EH (cell line): ENCODE data around the gene TMUB2.
"Not testable (repeated sequence)": the region's sequence is repeated elsewhere in the genome, so short reads cannot be mapped to it uniquely, and the experiment has no call there.

Experiments
- DNase-seq: peaks from one replicate; pipeline ENCODE4 v3.0.0-alpha.2; 2015; ENCODE audit warnings: low read depth

TMUB2 gene

DNA sequence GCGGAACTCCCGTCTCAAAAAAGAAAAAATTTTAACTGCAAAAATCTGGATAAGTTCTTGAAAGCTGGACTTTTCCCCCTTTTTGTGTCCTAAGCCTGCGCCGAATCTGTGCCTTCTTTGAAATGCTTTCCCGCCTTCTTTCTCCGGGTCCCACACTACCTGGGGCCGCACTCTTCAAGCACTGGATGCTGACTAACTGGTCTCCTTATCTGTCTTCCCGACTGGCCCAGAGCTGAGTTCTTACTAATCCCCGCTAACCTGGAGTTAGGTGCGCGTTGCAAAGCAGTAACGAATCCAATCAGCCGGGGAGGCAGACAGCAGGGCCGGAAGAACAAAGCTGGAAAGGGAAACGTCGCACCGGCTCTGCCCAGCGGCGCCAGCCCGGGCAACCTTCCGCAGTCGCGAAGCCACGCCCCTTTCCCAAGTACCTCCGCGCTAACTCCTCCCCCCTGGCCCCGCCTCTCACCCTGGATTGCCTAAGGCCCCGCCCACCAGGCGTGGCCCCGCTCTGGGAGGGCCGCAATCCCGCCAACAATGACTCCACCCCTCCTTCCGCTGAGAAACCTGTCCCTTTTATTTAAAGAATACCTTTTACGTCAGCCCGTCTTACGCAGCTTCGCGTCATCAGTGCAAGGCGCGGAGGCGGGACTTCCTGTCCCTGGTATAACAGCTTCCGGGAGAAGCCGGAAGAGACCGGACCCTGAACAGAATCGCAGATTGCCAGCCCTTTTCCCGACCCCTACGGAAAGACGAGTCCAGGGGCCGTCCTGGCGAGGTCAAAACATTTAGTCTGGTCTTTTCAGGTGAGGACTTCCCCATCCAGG, at the start of gene TMUB2:
Gene TMUB2 (plus strand): TSS at position 666 of the 824 bp plus-strand sequence. CDS start 737 bp downstream, outside the sequence.
- DNase-seq: peak; percentile 99

DNA sequence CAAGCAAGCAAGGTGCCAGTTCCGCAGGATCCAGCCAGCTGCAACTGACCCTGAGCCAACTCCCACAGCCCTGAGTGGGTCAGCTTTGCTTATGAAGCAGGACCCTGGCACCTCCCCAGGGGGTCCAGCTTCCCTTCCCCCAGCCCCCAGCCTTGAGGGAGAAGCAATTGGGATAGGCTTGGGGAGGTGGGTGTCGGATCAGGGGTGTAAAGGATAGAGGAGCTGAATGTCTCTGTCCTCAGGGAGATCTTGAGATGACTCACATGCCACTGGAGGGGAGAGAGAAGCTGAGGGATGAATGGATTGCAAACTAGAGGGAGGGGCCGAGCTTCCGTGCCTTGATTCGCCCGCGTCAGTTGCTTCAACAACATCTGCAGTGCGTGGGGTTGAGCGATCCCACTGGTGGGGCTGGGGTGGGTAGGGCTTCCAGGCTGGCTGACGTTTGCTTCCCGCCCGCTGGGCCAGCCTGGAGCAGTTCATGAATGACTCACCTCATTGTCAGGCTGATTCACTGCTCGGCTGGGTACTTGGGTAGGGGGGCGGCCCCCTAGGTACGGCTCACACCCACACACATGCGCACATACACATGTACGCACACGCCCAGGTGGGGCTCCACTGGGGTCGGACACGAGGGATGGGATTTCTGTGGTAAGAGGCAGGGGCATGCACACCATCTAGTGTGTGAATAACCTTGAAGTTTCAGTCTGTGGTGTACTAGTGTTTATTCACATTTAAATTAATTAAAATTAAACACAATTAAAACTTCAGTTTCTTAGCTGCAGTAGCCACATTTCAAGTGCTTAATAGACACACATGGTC, 48.7 kb upstream of the TMUB2 start:
- peak; percentile 99 for DNase-seq

DNA sequence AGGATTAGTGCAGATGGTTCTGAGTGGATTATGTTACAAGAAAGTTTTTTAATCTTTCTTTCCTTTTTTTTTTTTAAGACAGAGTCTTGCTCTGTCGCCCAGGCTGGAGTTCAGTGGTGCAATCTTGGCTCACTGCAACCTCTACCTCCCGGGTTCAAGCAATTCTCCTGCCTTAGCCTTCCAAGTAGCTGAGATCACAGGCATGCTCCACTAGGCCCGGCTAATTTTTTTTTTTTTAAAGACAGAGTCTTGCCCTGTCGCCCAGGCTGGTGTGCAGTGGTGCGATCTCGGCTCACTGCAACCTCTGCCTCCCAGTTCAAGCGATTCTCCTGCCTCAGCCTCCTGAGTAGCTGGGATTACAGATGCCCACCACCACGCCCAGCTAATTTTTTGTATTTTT, 42.9 kb upstream of the TMUB2 start:
- not testable (repeated sequence) for DNase-seq

DNA sequence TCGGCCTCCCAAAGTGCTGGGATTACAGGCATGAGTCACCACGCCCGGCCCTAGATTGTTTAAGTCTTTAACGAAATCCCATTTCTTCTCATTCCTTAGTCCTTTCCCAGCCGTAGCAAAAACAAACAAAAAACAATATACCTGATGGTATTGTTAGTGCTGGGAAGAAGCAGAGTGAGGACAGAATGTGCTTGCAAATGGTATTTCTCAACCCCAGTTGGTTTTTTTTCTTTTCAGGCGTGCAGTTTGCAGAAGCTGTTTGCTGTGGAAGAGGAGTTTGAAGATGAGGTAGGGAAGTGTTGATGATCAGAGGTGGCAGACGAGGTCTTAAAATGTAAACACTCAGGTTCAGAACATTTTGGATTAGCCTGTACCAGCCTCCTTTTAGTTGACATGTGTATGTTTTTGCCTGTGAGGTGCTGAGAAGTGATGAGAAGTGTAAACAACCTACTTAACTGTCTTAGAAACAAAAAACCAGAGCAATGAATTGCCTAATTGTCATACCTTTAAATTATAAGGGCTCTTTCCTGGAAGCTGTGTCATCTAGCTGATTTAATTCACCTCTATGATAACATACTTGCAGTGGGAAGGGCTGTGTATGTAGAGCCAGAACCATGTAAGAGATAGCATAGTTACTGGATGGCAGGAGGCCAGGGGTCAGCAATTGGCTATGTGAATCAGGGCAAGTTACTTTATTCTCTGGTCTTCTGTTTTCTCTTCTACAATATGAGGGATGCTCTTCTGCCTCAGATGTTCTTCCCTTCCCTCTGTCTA, 41.6 kb upstream of the TMUB2 start:
- DNase-seq: no peak

DNA sequence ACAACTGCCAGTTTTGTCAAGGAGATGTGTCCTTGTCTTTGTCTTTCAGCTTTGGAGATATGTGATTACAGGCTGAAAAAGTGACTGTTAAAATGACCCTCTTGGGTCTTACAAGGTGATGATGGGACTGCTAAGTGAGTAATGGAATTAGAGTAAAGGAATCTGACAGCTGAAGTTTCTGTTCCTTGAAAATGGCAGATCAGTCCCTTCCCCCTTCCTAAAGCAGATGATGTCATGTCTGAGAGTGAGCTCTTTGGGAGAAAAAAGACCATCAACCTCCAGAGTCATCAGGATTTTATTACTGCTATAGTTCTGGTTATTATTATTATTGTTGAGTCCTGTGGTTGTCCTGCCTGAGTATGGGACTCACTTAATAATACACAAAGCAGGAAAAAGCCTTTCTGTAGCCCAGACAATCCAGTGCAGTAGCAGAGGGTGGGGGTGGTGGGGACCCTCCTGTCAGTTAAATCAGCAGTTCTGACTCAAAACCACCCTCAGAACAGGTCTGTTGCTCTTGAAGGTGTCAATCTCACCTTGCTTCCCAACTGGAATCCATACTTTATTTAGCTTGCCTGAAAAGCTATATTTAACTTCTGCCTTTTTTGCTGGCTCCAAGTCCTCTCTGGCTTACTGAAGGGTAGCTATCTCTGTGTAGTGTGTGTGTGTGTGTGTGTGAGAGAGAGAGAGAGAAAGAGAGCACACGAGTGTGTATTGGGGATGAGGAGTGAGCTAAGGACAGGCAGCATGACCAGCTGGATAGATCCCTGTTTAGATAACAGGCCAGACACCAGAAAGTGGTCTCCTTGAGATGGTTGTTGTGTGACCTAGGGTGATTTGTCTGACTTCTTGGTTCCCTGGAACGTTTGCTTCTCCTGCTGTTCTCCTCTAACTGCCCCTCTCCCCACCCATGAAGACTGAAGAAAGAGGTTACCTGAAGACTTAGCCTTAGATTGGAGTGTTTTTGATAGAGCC, 40.1 kb upstream of the TMUB2 start:
- no peak for DNase-seq

DNA sequence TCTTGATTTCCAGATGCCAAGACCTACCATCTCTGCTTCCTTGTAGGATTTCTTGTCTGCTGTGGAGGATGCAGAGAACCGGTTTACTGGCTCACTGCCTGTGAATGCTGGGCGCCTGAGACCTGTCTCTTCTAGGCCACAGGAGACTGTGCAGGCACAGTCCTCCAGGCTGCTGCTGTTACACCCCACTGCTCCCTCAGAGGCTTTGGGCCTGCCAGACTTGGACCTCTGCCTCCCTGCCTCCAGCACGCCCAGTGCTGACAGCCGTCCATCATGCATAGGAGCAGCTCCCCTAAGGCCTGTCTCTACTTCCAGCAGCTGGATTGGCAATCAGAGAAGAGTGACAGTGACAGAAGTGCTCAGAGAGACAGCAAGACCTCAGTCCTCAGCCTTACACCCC, 39.0 kb upstream of the TMUB2 start:
- DNase-seq: no peak

DNA sequence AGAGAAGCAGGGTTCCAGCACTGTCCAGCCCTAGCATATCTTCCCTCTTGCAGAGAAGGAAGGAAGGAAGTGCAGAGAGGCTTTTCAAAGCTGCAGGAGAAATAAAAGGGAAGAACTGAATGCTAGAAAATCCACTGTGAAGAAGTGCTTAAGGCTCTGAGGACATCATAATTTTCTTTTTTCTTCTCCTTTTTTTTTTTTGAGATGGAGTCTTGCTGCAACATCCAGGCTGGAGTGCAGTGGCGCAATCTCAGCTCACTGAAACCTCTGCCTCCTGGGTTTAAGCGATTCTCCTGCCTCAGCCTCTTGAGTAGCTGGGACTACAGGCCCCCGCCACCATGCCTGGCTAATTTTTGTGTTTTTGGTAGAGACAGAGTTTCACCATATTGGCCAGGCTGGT, 37.7 kb upstream of the TMUB2 start:
- DNase-seq: not testable (repeated sequence)

DNA sequence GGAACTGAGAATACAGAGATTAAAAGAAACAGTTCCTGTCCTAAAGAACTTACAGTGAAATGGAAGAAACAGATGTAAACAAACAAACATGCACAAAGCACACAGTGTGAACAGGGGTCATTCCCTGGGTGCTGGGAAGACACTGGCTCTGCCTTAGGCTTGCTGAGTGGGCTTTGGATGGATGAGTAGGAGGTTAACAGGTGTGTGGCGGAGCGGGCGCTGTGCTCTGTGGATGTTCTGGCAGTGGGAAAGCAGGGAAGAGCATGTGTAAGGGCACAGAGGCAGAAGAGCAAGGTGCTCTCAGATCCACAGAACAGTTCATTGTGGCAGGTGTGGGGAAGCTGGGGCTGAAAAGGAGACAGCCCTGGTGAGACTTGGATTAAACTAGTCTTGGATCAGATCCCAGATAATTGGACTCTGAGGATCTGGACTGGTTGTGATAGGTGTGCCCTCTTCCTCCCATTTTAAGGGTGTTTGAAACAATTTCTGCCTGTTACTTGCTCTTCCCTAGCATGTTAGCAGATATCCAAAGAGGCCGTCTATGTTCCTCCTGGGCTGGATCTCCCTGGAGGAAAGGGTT, 36.9 kb upstream of the TMUB2 start:
- DNase-seq: no peak

DNA sequence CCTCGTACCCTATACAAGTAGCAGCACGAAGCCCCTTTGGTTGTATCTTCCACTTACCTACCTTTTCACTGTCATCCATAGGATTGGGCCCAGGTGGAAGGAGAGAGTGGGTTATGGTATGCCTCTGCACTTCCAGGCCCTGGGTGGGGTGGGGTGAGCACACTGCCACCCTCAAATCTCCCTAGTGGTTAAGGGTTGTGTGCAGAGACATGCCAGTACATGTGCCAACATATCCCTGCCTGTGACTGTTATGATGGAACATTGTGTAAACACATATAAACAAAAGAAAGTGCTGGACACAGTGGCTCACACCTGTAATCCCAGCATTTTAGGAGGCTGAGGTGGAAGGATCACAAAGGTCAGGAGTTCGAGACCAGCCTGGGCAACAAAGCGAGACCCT, 33.9 kb upstream of the TMUB2 start:
- no peak for DNase-seq

DNA sequence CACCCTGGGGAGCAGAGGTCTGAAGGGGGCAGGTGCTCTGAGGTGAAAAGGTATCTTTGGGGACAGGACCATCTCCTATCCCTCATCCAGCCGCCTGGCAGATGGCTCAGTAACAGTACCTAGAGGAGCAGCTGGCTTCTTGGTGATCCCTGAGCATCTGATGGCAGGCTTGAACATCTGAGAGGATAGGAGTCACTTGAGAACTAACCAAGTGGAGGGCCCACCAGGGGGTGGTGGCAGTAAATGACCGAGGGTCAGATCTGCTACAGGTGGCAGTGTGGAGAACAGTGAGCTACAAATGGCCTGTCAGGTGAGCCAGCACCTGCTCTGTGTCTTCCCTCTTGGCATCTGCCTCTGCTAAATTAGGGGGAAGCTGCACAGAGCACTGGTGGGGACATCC, 31.3 kb upstream of the TMUB2 start:
- no peak for DNase-seq

DNA sequence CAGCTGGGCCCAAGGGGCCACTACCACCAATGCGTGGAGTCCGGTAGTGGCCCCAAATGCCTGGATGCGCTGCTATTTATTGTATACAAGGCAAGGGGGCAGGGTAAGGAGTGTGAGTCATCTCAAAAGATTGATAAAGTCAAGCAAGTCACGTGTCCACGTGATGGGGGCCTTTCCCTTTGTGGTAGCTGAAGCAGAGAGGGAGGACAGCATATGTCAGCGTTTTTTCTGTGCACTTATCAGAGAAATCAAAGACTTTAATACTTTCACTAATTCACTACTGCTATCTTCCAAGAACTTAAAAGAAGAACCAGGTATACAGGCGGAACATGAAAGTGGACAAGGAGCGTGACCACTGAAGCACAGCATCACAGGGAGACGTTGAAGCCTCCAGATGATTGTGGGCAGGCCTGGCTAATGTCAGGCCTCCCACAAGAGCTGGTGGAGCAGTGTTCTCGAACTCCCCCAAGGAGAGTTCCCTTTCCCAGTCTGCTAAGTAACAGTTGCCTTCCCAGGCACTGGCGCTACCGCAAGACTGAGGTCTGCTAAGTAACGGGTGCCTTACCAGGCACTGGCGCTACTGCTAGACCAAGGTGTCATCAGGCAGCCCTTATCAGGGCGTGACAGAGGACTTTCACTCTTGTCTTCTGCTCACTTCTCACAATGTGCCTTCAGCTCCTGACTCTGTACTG, 27.1 kb upstream of the TMUB2 start:
- DNase-seq: peak; percentile 22

DNA sequence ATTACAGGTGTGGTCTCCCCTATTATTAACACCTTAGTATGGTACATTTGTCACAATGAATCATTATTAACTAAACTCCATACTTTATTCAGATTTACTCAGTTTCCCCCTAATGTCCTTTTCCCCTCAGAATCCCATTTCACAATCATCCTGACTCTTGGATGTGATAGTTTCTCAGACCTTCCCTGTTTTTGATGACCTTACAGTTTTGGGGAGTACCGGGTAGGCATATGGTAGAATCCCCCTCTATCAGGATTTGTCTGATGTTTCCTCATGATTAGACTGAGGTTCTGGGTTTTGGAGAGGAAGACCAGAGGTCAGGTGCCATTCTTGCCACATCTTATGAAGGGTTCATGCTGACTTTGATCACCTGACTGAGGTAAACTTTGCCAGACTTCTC, 22.3 kb upstream of the TMUB2 start:
- DNase-seq: no peak

DNA sequence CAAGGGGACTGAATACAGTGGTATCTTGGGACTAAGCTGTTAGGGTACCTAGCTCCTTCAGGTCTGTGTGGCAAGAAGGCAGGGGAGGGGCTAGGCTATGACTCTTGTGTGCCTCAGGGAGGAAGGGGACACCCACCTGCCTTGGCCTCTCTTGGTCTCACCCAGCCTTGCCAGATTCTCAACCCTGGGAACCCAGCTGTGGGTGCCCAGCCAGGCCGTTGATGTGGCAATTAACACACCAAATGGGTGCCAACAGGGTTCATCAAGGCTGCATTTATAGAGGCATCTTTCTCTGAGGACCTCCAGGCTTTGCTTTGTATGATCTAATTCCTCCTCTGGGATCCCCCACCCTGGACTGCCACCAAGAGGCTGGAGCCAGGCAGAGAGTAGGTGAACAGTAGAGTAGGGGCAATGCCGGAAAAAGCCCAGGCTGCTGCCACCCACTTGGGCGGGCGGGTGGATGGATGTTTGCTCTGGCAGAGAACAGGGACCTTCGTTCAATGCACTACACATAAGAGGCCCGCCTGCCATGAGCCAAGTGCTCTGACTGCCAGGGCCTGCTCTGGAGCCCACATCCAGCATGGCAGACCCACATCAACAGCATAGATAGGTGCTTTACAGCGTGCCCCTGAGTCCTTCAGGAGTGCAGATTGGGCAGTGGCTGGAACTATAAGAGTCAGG, 19.5 kb upstream of the TMUB2 start:
- no peak for DNase-seq

DNA sequence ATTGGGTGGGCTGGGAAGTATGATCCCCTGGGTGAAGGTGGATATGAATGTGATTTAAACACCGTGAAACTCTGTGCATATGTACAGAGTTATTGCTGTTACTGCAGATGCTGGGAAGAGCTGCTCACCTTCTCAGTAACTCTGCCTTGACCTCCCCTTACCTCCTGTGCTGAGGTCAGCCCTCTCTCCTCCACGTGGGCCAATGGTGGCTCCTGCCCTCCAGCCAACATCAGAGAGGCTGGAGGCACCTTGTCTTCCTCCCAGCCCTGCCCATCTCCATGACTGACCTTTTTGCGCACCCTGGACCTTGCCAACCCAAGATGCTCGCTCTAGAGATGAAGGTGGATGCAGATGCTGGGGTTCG, 16.7 kb upstream of the TMUB2 start:
- no peak for DNase-seq

DNA sequence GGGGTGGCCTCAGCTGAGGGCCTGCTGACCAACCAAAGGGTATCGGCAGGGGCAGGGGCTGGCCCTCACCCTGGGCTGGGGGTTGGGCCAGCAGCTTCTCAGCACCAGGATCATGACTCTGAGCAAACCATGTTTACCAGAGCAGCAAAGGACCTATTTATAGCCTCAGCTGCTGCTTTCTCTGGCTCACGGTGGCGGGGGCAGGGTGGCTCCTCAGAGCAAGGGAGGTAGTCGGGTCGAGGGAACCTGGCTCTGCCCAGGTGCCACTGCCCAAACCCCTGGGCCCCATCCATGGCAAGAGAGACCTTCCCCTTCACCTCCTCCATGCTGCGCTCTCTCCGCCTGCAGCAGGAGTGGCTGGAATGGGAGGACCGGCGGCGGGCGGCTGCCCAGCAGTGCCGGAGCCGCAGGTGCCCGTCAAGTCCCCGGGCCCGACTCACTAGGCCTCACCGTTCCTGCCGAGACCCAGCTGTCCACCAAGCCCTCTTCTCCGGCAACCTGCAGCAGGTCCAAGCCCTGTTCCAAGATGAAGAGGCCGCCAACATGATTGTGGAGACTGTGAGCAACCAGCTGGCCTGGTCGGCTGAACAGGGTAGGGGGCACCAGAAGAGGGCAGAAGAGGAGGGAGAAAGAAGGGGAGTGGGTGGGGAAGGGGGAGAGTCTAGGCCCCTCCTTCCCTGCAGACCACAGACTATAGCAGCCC, 16.1 kb upstream of the TMUB2 start, which contains the start of gene ASB16:
Gene ASB16 (plus strand): TSS at position 206 of the 703 bp plus-strand sequence. CDS start 86 bp downstream, at position 292.
- DNase-seq: peak; percentile 61

DNA sequence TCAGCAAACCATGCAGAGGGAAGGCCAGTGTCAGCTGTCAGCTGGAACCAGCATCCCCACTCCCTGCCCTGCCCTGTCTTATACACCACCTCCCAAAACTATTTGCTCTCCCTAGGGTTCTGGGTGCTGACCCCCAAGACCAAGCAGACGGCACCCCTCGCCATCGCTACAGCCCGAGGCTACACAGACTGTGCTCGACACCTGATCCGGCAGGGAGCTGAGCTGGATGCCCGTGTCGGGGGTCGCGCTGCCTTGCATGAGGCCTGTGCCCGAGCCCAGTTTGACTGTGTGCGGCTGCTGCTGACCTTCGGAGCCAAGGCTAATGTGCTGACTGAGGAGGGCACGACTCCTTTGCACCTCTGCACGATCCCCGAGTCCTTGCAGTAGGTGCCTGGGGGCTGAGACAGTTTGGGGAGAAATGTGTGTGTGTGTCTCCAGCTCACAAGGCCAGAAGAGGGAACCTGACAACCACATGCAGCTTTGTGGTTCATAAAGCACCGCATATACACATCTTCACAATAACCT, 14.8 kb upstream of the TMUB2 start:
- DNase-seq: no peak

DNA sequence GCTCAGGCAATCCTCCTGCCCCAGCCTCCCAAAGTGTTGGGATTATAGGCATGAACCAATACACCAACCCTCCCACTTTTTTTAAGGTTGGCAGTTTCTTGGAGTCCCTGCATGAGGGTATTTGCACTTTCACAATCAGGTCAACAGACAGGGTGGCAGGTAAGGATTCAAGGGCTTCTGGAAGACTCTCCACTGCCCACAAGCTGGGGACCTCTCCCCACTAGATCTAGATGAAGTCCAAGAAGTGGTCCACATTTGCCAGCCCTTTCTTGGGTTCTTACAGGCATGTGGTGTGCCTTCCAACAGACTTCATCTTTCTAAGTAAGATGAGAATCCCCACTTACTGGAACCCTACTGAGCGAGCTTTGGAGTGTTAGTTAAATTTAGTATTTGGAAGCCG, 12.3 kb upstream of the TMUB2 start:
- DNase-seq: no peak

DNA sequence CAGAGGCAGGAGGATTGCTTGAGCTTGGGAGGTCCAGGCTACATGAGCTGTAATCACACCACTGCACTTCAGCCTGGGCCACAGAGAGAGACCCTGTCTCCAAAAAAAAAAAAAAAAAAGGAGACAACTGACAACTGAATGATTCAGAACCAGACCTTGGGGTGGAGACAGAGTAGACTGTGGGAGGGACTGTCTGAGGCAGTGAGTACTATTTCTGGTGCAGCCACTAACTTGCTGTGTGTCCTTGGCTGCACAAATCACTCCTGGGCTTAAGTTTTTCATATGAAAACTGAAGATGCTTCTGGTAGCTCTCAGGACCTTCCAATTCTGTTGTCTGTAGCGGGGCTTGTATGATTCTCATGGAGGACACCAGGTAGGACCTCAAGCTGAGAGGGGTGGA, 10.5 kb upstream of the TMUB2 start:
- DNase-seq: no peak
